ENCODE results near the gene FAM83C.

The FAM83C gene

GRCh38 chr20:35326740-35327073 lies 34.5 kb upstream of the FAM83C start:
- no peak for TF ChIP-seq CTCF (IDR thresholded peaks at IDR 0.05; ENCODE audit: insufficient read depth, low read depth, low read length, missing control alignments)
- no peak for DNase-seq (ENCODE audit: low read depth)
- H3K4me3 ChIP-seq (ENCODE audit: low read depth, low read length), result no peak overlapping the region

- DNase-seq (ENCODE audit: low read depth), result no peak
- TF ChIP-seq CTCF (IDR thresholded peaks at IDR 0.05; ENCODE audit: insufficient read depth, low read depth, low read length, missing control alignments), result no peak
- no peak overlapping the region for H3K4me3 ChIP-seq (ENCODE audit: low read depth, low read length)
Observed at GRCh38 chr20:35326021-35326739, 34.0 kb upstream of the FAM83C start.

- no peak overlapping the region for H3K4me3 ChIP-seq (ENCODE audit: low read depth, low read length)
- no peak for DNase-seq (ENCODE audit: low read depth)
- no peak for TF ChIP-seq CTCF (IDR thresholded peaks at IDR 0.05; ENCODE audit: insufficient read depth, low read depth, low read length, missing control alignments)
Observed at GRCh38 chr20:35325401-35325800, 33.2 kb upstream of the FAM83C start.

GRCh38 chr20:35320396-35321126 lies 28.3 kb upstream of the FAM83C start:
- TF ChIP-seq CTCF (IDR thresholded peaks at IDR 0.05; ENCODE audit: insufficient read depth, low read depth, low read length, missing control alignments), result no peak
- H3K4me3 ChIP-seq (ENCODE audit: low read depth, low read length), result no peak overlapping the region
- no peak for DNase-seq (ENCODE audit: low read depth)

DNA sequence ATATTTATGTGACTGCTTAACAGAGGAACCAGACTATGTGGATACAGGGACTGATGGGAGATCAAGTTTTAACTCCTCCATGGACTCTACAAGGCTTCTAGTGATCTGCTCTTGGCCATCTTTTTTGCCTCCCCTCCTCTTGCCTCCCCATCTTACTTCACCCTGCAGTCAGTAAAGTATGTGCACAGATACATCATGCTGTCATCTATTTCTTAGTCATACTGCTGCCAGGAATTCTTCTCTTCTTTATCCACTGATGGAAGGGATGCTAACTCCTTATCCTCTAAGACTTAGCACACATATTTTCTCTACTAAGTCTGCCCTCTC lies 27.6 kb upstream of the FAM83C start:
- TF ChIP-seq CTCF (IDR thresholded peaks at IDR 0.05; ENCODE audit: insufficient read depth, low read depth, low read length, missing control alignments), result no peak
- no peak for DNase-seq (ENCODE audit: low read depth)
- H3K4me3 ChIP-seq (ENCODE audit: low read depth, low read length), result no peak overlapping the region

DNA sequence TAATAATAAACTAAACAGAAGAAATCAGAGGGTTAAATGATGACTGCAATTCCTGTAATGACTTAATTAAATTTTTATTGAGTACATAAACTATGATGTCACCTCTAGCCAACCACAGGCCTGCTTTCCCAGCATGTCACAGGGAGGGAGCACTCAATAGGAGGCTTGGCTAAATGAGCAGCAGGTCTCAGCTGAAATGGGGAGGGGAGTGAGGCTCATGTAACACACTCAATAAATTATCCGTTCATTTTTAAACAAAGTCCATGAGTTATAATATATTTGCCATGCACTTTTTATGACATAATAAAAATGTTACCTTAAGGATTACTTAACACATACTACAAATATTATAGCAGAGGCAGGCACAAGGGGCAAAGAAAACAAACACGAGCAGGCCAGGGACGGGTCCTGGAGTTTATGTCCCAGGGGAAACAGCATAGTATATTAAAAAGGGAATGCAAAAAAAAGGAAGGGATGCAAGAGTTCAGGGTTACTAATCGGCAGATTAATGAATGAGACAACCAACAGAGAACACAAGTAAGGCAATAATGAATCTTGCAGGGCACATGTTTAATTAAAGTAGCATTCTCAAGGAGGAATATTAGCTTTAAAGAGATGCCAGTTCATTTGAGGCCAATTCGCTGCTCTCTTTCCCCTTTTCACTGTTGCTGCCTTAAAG lies 27.1 kb upstream of the FAM83C start:
- TF ChIP-seq CTCF (IDR thresholded peaks at IDR 0.05; ENCODE audit: insufficient read depth, low read depth, low read length, missing control alignments), result no peak
- no peak overlapping the region for H3K4me3 ChIP-seq (ENCODE audit: low read depth, low read length)
- no peak for DNase-seq (ENCODE audit: low read depth)
